Activated gamma-delta T cell treated with Interleukin-2 at 50 U/mL for 16 hours (primary cell): ENCODE results near the gene SPATA9.
"Not testable (repeated sequence)": the region's sequence is repeated elsewhere in the genome, so short reads cannot be mapped to it uniquely, and the experiment has no call there.

ENCODE experiments used
- DNase-seq: peaks from one replicate; pipeline ENCODE4 v3.0.0-alpha.2; 2020

The SPATA9 gene

DNA sequence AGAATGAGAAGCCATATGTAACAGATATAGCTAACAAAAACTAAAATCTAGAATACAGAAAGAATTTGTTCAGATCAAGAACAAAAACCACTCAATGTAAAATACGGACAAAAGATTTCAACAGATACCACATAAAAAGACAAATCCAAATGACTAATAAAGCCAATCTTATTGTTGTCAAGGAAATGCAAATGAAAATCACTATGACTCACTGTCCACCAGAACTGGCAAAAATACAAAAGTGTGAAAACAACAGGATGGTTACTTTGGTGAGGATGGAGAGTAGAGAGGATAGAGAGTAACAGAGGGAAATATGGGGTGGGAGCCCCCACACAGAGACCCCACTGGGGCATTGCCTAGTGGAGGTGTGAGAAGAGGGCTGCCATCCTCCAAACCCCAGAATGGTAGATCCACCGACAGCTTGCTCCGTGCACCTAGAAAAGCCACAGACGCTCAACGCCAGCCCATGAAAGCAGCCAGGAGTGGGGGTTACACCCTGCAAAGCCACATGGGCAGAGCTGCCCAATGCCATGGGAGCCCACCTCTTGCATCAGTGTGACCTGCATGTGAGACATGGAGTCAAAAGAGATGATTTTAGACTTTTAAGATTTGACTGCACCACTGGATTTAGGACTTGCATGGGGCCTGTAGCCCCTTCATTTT lies 33.1 kb upstream of the SPATA9 start:
- DNase-seq: no peak

DNA sequence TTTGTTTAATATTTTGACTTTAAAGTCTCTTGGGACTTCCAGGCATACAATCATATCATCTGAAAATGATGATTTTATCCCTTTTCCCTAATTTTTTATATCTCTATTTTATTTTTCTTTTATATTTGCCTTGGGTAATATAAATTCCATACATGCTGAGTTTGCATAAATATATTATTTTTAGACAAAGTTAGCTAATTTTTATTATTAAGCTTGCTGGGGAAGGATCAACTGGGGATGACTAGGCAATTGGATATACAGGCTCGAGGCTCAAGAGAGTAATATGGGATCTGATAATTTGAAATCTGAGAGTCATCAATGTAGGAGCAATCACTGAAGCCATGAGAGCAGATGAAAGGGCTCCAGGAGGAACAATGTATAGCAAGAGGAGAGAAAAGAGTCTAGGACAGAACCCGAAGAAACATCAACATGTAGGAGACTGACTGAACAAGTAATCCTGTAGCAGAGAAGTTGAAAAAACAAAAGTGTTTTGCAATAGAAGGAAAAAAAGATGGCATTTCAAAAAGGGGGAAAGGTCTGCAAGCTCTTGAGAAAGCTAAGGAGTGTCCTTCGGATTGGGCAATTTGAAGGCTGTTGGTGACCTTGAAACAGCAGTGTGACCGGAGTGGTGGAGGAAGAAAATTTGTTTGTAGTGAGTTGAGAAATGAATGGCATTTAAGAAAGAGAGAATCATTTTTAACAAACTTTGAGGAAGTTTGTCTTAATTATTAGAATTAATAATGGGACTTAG lies 31.3 kb upstream of the SPATA9 start:
- no peak for DNase-seq

DNA sequence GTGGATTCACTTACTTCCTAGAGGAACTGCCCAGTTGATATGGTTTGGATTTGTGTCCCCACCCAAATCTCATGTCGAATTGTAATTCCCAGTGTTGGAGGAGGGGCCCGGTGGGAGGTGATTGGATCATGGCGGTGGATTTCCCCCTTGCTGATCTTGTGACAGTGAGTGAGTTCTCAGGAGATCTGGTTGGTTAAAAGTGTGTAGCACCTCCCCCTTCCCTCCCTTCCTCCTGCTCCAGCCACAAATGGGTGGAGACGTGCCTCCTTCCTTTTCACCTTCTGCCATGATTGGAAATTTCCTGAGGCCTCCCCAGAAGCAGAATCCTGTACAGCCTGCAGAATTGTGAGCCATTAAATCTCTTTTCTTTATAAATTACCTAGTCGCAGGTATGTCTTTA lies 30.5 kb upstream of the SPATA9 start:
- not testable (repeated sequence) for DNase-seq

DNA sequence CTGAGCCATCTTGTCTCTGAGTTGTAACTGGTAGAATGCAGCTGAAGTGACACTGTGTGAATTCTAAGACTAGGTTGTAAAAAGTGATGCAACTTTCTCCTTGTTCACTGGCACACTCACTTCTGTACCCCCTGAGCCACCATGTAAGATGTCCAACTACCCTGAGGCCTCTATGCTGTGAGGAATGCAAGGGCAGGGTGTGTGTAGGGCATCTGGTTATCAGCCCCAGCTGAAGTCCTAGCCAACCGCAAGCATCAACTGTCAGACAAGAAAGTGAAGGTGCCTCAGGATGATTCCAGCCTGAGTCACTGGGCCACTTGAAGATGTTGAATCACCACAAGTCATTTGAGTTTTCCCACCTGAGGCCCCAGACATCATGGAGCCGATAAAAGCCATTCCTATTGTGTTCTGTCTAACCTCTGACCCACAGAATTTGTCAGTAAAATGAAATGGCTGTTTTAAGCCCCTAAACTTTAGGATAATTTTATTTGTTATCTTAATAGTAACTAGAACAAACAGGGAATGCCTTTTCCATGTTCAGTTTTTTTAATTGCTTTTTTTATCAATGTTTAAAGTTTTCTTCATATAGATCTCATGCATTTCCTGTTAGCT lies 29.7 kb upstream of the SPATA9 start:
- no peak for DNase-seq

DNA sequence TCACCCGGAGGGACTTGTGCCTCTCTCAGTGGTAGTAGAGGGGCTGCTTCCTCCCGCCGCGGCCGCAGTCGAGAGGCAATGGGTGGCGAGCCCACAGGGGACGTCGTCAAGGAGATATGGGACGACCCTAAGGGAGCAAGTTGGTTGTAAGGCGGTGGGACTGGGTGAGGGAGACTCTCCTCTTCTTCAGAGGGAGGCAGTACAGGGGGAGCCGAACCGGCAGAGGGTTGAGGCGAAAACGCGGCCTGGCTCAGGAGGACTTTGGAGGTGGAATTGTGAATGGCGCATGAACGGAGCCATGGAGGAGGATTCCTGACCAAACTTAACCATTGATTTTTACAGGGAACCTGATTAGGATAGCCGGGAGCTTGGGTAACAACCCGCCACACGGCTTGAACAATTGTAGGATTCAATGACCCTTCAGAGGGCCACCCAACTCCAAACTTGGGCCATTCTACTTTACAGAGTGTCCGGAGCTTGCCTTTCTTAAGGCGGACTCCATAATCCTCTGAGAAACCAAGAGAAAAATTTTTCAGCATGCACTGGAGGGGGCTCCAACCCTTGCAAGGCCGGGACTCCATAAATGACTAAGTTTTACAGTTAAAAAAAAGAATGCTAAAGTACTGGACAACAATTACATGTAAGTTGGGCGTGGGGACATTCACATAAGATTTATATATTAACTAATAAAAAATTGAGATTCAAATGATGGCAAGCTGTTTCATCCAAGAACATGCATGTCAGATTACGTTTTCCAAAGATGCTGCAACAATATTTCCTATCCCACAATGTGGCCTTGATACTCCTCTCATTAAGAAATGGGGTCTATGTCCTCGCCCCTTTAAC lies 28.9 kb upstream of the SPATA9 start:
- DNase-seq: no peak

DNA sequence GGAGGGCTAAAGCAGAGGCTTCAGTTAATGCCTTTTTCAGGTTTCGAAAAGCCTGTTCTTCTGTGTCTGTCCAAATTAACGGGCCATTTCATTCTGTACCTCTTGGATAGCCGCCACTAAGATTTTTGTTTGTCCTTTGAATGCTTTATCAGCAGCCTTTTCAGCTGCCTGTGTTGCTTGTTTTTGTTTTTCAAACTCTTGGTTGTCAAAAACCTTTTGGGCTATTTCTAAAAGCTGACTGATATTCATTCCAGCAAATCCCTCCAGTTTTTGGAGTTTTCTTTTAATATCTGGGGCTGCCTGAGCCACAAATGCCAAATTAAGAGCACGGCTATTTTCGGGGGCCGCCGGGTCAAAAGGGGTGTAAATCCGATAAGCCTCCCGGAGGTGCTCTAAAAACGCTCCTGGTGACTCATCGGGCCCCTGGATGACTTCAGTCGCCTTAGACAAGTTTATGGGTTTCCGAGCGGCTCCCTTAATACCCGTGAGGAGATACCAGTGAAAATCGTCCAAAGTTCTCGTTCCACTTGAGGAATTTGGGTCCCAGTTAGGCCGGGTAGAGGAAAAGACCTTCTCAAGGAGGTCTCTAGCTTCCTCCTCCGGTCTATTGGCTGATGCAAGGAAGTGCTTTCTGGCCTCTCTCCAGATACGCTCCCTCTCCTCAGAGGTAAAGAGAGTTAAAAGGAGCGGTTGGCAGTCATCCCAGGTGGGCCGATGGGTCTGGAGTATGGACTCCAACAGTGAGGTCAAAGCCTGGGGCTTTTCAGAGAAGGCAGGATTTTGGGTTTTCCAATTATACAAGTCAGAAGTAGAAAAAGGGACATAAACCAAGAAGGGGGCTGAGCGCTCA lies 28.1 kb upstream of the SPATA9 start:
- not testable (repeated sequence) for DNase-seq

DNA sequence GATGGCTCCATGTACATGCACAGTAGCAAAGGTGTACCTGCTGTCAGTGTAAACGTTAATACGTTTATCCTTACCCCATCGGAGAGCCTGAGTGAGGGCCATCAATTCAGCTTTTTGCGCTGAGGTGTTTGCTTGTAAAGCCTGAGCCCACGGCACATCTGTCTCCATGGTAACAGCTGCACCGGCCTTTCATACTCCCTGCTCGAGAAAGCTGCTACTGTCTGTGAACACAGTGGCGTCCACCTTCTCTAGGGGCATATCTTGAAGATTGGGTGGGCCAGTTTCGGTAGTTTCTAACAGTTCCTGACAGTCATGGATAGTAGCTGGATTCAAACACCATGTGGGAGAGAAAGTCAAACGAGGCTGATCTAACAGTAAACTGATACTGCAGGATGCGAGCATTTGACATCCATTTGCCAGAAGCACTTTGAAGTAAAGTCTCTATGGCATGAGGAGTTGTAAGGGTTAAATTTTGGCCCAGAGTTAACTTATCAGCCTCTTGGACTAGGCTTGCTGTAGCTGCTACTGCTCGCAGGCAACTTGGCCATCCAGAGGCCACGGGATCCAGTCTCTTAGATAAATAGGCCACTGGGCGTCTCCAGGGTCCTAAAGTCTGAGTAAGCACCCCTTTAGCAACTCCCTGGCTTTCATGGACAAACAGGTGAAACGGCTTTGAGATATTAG lies 27.3 kb upstream of the SPATA9 start:
- no peak for DNase-seq

DNA sequence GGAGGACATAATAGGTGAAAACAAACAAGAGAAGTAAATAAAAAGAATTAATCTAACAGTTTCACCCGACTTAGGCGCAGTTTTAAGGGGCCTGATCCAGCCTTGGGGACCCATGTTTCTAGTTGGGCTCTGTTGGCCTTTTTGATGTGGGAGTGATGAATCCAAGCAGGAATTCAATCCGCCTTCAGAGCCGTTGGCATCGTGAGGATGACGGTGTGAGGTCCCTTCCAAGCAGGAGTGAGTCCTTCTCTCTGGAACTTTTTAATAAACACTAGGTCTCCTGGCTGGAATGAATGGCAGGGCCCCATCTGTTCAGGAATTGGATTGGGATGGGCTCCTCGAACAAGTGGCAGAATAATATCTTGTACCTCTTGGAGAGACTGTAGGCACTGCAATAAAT lies 26.1 kb upstream of the SPATA9 start:
- DNase-seq: no peak

DNA sequence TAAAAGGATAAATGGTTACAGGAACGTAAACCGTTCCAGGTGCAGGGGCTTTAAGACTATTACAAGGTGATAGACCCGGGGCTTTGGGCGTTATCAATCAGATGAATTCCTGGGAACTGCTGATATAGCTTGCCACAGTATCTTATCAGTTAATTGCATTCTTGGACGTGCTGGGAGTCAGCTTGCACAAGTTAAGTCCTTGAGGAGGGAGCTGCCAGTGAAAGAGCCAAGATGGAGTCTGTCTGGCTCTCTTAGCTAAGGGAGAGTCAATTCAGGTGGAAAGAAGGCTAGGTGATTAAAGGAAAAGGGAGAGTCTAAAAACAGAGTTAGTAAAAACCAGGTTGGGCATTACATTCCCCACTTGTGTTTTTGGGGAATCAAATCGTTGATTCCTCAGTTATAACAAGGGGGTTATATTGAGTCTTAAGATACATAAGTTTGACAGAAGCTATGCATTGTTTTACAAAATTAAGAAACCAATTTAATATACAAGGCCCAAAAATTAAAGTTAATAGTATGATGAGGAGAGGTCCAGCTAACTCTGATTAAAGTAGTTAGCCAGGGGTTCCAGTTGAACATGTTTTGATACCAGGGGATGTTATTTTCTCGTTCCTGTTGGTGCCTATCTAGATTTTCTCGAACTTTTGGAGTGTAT lies 24.9 kb upstream of the SPATA9 start:
- DNase-seq: not testable (repeated sequence)

DNA sequence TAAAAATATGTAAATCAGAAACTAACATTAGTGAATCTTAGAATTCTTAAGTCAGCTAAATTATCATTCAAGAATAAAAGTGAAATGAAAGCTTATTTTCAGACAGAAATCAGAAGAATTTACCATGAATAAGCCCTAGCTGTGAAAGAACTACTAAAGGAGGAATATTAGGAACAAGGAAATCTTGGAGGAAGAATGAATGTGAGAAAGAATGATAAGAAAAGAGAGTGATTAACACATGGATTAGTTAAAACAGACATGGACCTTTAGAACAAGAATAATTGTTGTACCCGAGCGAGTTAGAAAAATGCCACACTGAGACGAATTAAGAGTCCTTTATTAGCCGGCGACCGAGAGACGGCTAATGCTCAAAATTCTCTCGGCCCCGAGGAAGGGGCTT lies 24.3 kb upstream of the SPATA9 start:
- DNase-seq: no peak

DNA sequence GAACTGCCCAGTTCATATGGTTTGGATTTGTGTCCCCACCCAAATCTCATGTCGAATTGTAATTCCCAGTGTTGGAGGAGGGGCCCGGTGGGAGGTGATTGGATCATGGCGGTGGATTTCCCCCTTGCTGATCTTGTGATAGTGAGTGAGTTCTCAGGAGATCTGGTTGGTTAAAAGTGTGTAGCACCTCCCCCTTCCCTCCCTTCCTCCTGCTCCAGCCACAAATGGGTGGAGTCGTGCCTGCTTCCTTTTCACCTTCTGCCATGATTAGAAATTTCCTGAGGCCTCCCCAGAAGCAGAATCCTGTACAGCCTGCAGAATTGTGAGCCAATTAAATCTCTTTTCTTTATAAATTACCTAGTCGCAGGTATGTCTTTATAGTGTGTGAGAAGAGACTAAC lies 23.4 kb upstream of the SPATA9 start:
- not testable (repeated sequence) for DNase-seq

DNA sequence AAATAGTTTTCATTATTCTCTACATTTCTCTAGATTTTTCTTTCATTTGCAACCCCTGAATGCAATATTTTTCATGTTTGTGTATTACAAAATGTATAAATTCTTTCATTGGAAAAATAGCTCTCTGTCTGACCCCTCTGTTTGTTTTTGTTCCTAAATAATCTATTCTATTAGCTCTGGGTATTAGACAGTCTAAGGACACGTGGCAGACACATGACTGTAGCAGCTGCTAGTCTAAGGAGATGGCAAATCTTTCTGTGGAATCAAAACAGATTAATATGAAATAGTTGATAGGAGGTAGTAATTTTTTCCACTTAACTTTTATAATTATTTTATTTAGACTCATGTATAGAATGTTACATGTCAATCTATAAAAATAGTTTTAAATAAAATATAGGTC lies 21.4 kb upstream of the SPATA9 start:
- DNase-seq: no peak

DNA sequence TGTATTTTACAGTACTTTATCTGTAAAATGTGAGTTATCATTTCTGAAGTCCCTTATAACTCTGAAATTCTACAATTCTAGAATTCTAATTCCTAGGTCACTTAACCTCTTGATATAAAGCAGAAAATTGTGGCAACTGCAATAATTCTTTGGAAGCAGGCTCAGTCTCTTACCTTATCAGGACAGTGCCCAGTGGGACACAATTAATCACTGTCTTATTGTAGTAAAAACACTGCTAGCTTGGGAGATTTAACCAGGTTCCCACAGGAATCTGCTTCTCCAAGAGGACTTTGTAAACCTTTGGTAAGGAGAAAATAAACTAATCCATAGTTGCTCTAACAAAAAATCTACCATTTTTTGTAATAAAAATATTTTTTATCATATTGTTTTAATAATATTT lies 18.3 kb upstream of the SPATA9 start:
- no peak for DNase-seq

DNA sequence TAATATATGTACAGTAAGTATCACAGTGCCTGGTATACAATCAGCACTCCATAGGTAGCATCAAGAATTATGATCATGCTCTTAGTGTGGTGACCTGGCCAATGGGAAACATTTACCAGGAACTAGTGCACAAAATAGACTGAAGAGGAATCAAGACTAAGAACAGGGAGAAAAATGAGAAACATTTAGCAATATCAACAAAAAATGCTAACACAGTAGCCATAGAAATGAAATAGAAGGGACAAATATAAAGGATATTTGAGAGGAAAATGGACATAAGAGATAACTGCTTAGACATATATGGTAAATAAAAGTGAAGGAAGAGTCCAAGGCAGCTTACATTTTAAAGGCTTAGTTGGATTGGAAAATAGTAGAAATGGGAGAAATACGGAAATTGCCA lies 16.5 kb upstream of the SPATA9 start:
- no peak for DNase-seq

DNA sequence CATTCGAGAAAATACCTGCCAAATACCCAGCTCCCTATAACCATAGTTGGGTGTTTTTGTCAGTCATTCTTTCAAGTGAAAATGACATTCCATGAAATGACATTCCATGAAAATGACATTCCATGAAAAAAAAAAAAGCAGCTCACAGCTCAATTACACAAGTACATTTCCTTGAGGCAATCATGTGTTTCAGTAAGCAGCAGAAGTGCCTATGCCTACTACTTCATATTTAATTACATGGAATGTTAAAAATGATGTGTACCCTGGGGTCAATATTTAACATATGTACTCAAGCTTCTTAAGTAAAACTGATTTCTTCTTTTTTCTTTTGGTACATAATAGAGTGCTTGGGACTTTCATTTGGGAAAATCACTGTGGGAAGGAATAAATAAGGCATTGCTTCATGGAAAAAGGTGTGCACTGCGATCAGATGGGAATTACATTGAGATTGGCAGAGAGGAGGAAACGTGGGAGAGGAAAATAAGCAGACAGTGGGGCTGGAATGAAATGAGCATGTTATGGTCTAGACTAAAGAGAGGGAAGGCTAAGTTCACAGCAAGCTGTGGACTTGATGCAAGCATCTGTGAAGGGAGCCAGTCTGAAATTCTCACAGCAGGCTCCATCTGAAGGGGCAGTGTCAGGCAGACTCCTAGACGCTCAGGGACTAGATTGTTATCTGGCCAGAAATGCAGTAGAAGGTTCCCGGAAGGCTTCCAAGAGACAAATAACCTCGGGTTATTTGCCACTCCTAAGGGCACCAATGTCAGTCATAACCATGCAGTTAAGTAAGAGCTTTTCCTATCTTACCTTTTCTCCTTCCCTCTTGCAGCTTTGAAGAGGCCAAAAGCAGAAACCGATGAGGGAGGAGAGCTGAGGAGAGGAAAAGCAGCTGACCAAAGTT lies 15.2 kb upstream of the SPATA9 start:
- DNase-seq: no peak

DNA sequence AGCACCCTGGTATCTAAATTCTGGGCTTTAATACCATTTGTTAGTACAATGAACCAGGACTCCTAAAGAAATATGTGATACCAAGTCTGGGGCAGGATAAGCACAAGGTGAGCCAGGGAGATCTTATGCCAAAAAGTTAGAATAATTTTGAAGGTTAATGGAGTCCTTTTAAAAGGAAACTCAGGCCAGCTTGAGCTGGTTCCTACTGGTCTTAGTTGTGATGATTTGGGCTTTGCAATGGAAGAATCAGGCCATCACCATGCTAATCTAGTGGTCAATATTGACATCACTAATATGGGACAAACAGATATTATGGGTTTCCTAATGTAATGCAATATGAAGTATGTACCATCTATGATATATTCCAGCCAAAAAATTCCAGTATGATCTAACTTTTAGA lies 7.5 kb upstream of the SPATA9 start:
- no peak for DNase-seq

DNA sequence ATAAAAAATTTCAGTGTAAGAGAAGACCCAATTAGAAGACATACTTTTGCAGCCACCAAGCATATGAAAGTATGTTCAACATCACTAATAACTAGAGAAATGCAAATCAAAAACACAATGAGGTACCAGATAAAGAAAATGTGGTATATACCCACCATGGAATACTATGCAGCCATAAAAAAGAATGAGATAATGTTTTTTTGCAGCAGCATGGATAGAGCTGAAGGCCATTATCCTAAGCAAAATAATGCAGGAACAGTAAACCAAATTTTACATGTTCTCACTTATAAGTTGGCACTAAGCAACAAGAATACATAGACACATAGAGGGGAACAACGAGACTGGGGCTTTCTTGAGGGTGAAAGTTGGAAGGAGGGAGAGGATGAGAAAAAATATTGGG lies 6.9 kb upstream of the SPATA9 start:
- DNase-seq: no peak

DNA sequence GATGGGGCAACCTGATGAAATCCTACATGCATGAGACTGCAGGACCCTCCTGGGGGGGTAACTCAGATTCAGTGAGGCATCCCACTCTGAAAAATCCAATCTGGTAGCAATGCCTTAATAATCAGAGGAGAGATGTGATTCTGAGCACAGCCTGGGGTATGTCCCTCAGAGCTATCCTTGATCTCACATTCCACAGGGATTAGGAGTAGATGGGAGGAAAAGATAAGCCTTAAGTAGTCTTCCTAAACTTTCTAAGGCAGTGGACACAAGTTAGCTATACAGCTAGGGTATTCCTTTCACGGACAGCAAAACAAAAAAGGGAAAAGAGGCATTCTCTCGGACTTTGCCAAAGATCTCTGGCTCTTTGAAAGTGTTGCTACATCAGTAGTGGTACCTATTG lies 3.9 kb upstream of the SPATA9 start:
- DNase-seq: no peak

DNA sequence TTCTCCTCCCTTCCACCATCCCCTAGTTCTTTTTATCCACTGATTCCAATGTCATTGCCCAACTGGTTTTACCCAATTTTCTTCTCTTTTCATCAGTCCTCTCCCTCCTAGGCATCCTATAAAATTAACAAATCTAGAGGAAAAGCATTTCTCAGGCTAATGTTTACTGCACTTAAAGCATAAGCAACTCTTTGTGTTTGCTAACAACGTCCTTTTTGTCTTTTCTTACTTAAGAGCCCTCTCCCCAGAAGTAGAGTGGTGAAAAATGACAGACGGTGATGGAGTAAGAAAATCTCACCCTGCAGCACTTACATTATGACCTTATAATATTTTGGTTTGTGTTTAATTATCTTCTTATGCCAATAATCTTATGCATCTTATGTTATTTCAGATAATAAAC lies 1.6 kb upstream of the SPATA9 start:
- DNase-seq: no peak

DNA sequence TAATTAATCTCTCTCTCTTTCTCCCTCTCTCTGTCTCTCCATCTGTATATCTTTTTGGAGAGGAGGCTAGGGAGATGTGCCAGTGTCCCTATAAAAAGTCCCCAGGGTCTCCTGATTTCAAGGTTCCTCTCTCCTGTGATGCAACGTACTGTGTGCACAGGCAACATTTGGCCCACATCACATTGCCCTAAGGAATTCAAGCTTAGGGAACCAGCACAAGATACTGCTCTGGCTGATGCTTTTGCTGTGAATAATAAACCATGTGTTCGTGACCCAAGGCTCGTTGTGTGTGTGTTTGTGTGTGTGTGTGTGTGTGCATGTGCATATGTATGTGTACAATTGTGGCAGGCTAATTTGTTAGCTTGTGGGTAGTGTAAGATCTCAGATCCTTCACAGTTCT lies 9.7 kb downstream of the SPATA9 start:
- no peak for DNase-seq
